HEK293 (cell line): ENCODE measurements around the gene GDAP2.

ENCODE experiments used
- CTCF ChIA-PET: fragments of 350-600 bp; formaldehyde crosslinking; extraction: SDS; loops from one replicate; lab custom pipeline; 2021; ENCODE audit warnings: antibody characterized with exemption; lab: Yijun Ruan, JAX
- POLR2A ChIA-PET: fragments of 300-600 bp; formaldehyde crosslinking; extraction: SDS; loops from one replicate; lab custom pipeline; 2020; ENCODE audit warnings: antibody characterized with exemption, inconsistent platforms; lab: Yijun Ruan, JAX
- H3K27ac ChIP-seq: fragments of 200-500 bp; sonication (Bioruptor generic); 2 replicates; pipeline ENCODE4 v1.5.1; 2014; ENCODE audit warnings: low read depth, low read length, control low read depth, inconsistent platforms; ENCODE audit errors: extremely low read depth
- H3K36me3 ChIP-seq, 2 experiments: fragments of 200-500 bp in 1 of 2; sonication (Bioruptor generic) in 1 of 2; 1 replicate in 1 of 2; 2 replicates in 1 of 2; pipeline ENCODE4 v1.5.1; 2014 to 2017; ENCODE audit warnings: inconsistent platforms in 2 of 2, low read length in 2 of 2; ENCODE audit not compliant: control insufficient read depth in 2 of 2, insufficient read depth in 1 of 2
- H3K4me1 ChIP-seq: fragments of 200-500 bp; sonication (Bioruptor generic); 2 replicates; pipeline ENCODE4 v1.5.1; 2014; ENCODE audit warnings: mild to moderate bottlenecking, low read length, inconsistent platforms; ENCODE audit not compliant: control insufficient read depth, insufficient read depth
- H3K4me3 ChIP-seq: 2 replicates; pipeline ENCODE4 v1.5.1; 2011; ENCODE audit warnings: low read depth, mild to moderate bottlenecking, control low read depth, low read length, moderate library complexity
- H3K9me3 ChIP-seq: fragments of 200-500 bp; sonication (Bioruptor generic); 2 replicates; pipeline ENCODE4 v1.5.1; 2014; ENCODE audit warnings: low read depth, low read length, inconsistent platforms; ENCODE audit not compliant: control insufficient read depth, insufficient read depth
- AEBP2 ChIP-seq: fragments of 450-650 bp; formaldehyde crosslinking; IDR thresholded peaks from 2 replicates; pipeline ENCODE4 v1.5.1; 2016; ENCODE audit warnings: missing biosample characterization, missing genetic modification characterization, borderline replicate concordance
- ATF2 ChIP-seq: fragments of 450-650 bp; formaldehyde crosslinking; IDR thresholded peaks from 2 replicates; pipeline ENCODE4 v1.5.1; 2016; ENCODE audit warnings: missing biosample characterization, missing genetic modification characterization, low read depth
- FEZF1 ChIP-seq: fragments of 450-650 bp; formaldehyde crosslinking; IDR thresholded peaks from 2 replicates; pipeline ENCODE4 v1.5.1; 2016; ENCODE audit warnings: missing biosample characterization, missing genetic modification characterization
- SCRT2 ChIP-seq: fragments of 450-650 bp; formaldehyde crosslinking; IDR thresholded peaks from 2 replicates; pipeline ENCODE4 v1.5.1; 2016; ENCODE audit warnings: missing biosample characterization, missing genetic modification characterization
- TCF7L2 ChIP-seq: IDR thresholded peaks from 2 replicates; pipeline ENCODE4 v1.6.1; 2011; ENCODE audit warnings: low read depth, mild to moderate bottlenecking, inconsistent platforms, low read length, moderate library complexity, borderline replicate concordance
- ZFP41 ChIP-seq: fragments of 450-650 bp; formaldehyde crosslinking; IDR thresholded peaks from 2 replicates; pipeline ENCODE4 v1.5.1; 2016; ENCODE audit warnings: missing biosample characterization, missing genetic modification characterization, borderline replicate concordance
- ZNF114 ChIP-seq: fragments of 450-650 bp; formaldehyde crosslinking; IDR thresholded peaks from 2 replicates; pipeline ENCODE4 v1.5.0; 2017; ENCODE audit warnings: missing biosample characterization, missing genetic modification characterization
- ZNF280D ChIP-seq: fragments of 450-650 bp; formaldehyde crosslinking; IDR thresholded peaks from 2 replicates; pipeline ENCODE4 v1.5.1; 2016; ENCODE audit warnings: missing biosample characterization, missing genetic modification characterization
- ZNF324 ChIP-seq: fragments of 450-650 bp; formaldehyde crosslinking; IDR thresholded peaks from 2 replicates; pipeline ENCODE4 v1.5.1; 2016; ENCODE audit warnings: missing biosample characterization, missing genetic modification characterization
- ZNF433 ChIP-seq: fragments of 450-650 bp; formaldehyde crosslinking; IDR thresholded peaks from 2 replicates; pipeline ENCODE4 v1.5.1; 2016; ENCODE audit warnings: missing biosample characterization, missing genetic modification characterization, low read depth
- ZNF510 ChIP-seq: fragments of 450-650 bp; formaldehyde crosslinking; IDR thresholded peaks from 2 replicates; pipeline ENCODE4 v1.5.1; 2018; ENCODE audit warnings: mild to moderate bottlenecking, missing genetic modification characterization, missing biosample characterization; ENCODE audit not compliant: insufficient replicate concordance
- ZNF530 ChIP-seq: fragments of 450-650 bp; formaldehyde crosslinking; IDR thresholded peaks from 2 replicates; pipeline ENCODE4 v1.5.1; 2016; ENCODE audit warnings: low read depth, missing biosample characterization, missing genetic modification characterization
- ZNF560 ChIP-seq: fragments of 450-650 bp; formaldehyde crosslinking; IDR thresholded peaks from 2 replicates; pipeline ENCODE4 v1.5.1; 2017; ENCODE audit warnings: missing biosample characterization, missing genetic modification characterization, borderline replicate concordance

The GDAP2 gene

DNA sequence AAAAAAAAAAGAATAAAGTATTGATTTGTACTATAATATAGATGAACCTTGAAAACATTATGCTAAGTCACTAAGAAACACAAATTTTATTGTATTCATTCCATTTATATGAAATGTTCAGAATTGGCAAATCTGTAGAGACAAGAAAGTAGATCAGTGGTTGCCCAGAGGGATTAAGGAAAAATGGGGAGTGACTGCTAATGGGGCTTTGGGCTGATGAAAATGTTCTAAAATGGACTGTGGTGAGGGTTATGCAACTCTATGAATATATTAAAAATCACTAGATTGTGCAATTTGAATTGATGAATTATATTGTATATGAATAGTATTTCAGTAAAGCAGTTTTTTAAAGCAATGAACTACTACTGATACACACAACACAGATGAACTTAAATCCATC, 10.0 kb downstream of the GDAP2 start:
- peaks cover 26 to 56% of the 10 kb centered on the region in 2 experiments for H3K36me3 ChIP-seq

GRCh38 chr1:117911051-117911450, 18.4 kb downstream of the GDAP2 start:
- H3K27ac ChIP-seq: no peak overlapping the region
- no peaks in the 10 kb centered on the region for H3K4me1 ChIP-seq
- POLR2A ChIA-PET: no interaction called here
- H3K9me3 ChIP-seq: no peaks in the 10 kb centered on the region
- H3K4me3 ChIP-seq: no peak overlapping the region
- CTCF ChIA-PET: interaction anchor here (1.5 kb wide), 1 partner anchor 15 kb away, joined by 6 read pairs; no protein-coding TSS in a partner anchor
- TF ChIP-seq ZNF114 (tag by site-specific recombination) (no peak), ZNF280D (tag by site-specific recombination) (no peak)
- TF ChIP-seq, all 188 proteins: peak for 0
- H3K36me3 ChIP-seq: peaks cover 12 to 81% of the 10 kb centered on the region in 2 experiments; a peak in 2 of 3 replicates

More for the DNA sequence above, 10.0 kb downstream of the GDAP2 start:
- CTCF ChIA-PET: no interaction called here
- TF ChIP-seq ZNF560 (tag by site-specific recombination): no peak
- TF ChIP-seq, all 188 proteins: peak for 0
- POLR2A ChIA-PET: no interaction called here
- no peak overlapping the region for H3K27ac ChIP-seq
- no peak overlapping the region for H3K4me3 ChIP-seq
- H3K9me3 ChIP-seq: no peaks in the 10 kb centered on the region
- no peaks in the 10 kb centered on the region for H3K4me1 ChIP-seq

- TF ChIP-seq SCRT2 (tag by site-specific recombination) (peak; percentile 75), AEBP2 (tag by site-specific recombination) (no peak), ATF2 (tag by site-specific recombination) (peak; percentile 81)
- H3K4me3 ChIP-seq: no peak overlapping the region
- H3K27ac ChIP-seq: no peak overlapping the region
- no peaks in the 10 kb centered on the region for H3K4me1 ChIP-seq
- ChIA-PET CTCF (interaction anchor here (5.2 kb wide), 1 partner anchor 9 kb away, joined by 29 read pairs; no protein-coding TSS in a partner anchor), POLR2A (no interaction called here)
- H3K36me3 ChIP-seq: peaks cover 0 to 72% of the 10 kb centered on the region in 2 experiments
- no peaks in the 10 kb centered on the region for H3K9me3 ChIP-seq
Observed at GRCh38 chr1:117905019-117905418, 24.4 kb downstream of the GDAP2 start.

DNA sequence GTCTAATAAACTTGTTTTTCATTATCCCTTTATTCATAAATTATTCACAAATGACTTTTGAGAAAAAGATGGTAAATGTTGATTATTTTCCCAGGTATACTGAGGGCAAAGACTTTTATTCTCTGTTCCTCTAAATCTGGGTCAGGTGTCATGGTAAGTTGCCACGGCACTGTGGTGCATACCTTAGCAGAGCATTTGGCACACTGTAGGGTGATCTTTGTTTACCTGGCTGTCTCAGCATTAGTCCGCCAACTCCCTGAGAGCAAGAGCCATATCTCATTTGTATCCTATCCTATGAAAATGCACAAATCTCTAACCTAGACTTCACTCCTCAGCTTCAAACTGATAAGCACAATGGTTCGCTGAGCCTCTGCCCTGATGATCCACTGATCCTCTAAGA, 24.9 kb downstream of the GDAP2 start:
- CTCF ChIA-PET: no interaction called here

More for the DNA sequence above, 24.9 kb downstream of the GDAP2 start:
- H3K4me3 ChIP-seq: no peak overlapping the region
- H3K36me3 ChIP-seq: peaks cover 0 to 69% of the 10 kb centered on the region in 2 experiments
- H3K4me1 ChIP-seq: no peaks in the 10 kb centered on the region
- no peak for TF ChIP-seq ZNF510 (tag by site-specific recombination)
- TF ChIP-seq ZNF530 (tag by site-specific recombination): no peak
- no peak for TF ChIP-seq TCF7L2
- TF ChIP-seq ZNF433 (tag by site-specific recombination): no peak
- TF ChIP-seq FEZF1 (tag by site-specific recombination): no peak
- TF ChIP-seq ZFP41 (tag by site-specific recombination): no peak
- TF ChIP-seq ZNF324: no peak
- H3K27ac ChIP-seq: no peak overlapping the region
- POLR2A ChIA-PET: interaction anchor here (0.6 kb wide), 1 partner anchor 25 kb away, joined by 3 read pairs; the partner anchor contains the start of genes GDAP2 and WDR3
- H3K9me3 ChIP-seq: no peaks in the 10 kb centered on the region
